Muscle layer of duodenum (tissue), 2 donors: Measurements from ENCODE around the gene KIF26B.

Experiments
- H3K27ac ChIP-seq: one replicate; pipeline ENCODE4 v1.7.0; 2013; ENCODE audit warnings: mild to moderate bottlenecking, low read length
- H3K27me3 ChIP-seq: one replicate; pipeline ENCODE4 v1.7.0; 2013; ENCODE audit warnings: low read depth, mild to moderate bottlenecking, control low read depth, low read length
- H3K36me3 ChIP-seq, 2 donors: one replicate each; pipeline ENCODE4 v1.7.0; 2013; ENCODE audit warnings: low read length in 2 of 2, control low read depth in 1 of 2, mild to moderate bottlenecking in 1 of 2; ENCODE audit not compliant: insufficient read depth in 2 of 2, control insufficient read depth in 1 of 2
- H3K4me1 ChIP-seq, 2 donors: one replicate each; pipeline ENCODE4 v1.7.0; 2013; ENCODE audit warnings: low read length in 2 of 2, mild to moderate bottlenecking in 2 of 2, control low read depth in 1 of 2, moderate library complexity in 1 of 2; ENCODE audit not compliant: insufficient read depth in 2 of 2, control insufficient read depth in 1 of 2
- H3K4me3 ChIP-seq, 2 donors: one replicate each; pipeline ENCODE4 v1.7.0; 2013; ENCODE audit warnings: low read length in 2 of 2, low read depth in 1 of 2, mild to moderate bottlenecking in 1 of 2
- H3K9me3 ChIP-seq, 2 donors: one replicate each; pipeline ENCODE4 v1.7.0; 2013; ENCODE audit warnings: low read length in 2 of 2, control low read depth in 1 of 2, mild to moderate bottlenecking in 1 of 2; ENCODE audit not compliant: control insufficient read depth in 1 of 2
- donor health status: healthy.

Gene KIF26B

DNA sequence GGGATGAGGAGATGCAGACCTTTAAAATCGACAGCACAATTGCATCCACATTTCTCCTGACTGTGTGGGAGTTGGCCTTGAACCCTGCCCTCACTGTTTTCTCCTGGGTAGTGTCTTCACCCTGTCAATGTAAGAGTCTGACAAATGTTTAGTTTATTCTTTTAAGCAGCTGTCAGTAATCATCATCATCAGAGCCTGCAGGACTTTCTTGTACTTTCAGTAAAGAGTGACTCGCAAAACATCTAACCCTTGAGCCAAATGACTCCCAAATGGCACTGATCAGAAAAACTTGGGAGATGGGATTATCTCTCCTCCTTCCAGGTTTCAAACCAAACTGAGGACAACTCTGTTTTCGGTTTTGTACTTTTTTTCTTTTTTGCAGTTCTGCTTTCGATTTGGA lies 460.2 kb downstream of the KIF26B start:
- Histone ChIP-seq H3K36me3 (no peaks in the 10 kb centered on the region), H3K27ac (no peak overlapping the region), H3K4me3 (no peak overlapping the region), H3K9me3 (no peaks in the 10 kb centered on the region), H3K27me3 (peaks cover 1% of the 10 kb centered on the region), H3K4me1 (no peaks in the 10 kb centered on the region)

DNA sequence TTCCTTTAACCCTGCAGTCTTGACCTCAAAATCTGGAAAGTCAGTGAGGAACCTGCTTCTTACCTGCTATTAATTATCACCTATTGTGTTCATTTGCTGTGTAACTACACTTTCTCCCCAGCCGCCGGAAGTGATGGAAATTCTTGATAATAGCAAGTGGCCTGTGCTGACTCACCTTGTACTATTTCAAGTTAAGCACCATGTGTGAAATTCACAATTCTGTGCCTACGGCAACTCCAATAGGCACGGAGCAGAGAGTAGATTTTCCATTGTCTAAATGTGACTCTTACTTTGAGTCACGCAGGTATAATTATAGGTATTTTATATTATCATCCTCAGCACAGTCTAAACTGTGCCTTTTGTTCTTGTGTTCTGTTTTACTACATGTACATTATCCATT lies 466.8 kb downstream of the KIF26B start:
- H3K9me3 ChIP-seq = no peaks in the 10 kb centered on the region
- no peak overlapping the region for H3K4me3 ChIP-seq
- H3K27me3 ChIP-seq = no peaks in the 10 kb centered on the region
- H3K27ac ChIP-seq = no peak overlapping the region
- H3K36me3 ChIP-seq = no peaks in the 10 kb centered on the region
- H3K4me1 ChIP-seq = no peaks in the 10 kb centered on the region

DNA sequence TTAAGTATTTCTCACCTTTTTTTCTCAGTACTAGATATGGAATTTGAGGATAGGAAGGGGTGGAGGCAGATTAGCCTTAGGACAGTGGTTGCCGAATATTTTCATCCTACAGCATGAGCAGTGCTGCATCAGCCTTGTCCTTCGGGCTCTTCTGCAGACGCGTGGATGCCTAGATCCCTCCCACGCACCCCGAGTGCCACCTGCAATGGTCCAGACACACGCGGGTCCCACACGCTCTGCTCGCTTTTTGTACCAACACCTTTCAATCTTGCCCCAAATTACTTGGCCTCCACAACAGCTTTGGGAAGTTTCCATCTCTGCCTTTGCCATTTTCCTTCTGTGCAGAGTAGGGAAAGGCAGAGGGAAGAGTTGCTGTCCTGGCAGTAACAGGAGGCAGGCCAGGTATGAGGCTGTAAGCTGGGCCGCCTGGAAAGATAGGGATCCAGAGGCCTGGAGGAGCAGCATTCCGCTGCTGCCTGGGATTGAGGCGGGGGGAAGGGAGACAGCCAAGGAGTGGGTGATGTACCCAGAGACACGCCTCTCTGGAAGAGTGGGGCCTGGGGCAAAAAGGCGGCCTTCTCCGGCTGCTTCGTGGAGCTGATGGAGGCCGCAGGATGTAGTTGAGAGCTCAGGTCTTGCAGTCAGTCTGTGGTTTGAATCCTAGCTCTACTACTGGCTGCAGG lies 467.7 kb downstream of the KIF26B start:
- Histone ChIP-seq H3K27ac (no peak overlapping the region), H3K4me1 (no peaks in the 10 kb centered on the region), H3K36me3 (no peaks in the 10 kb centered on the region), H3K9me3 (no peaks in the 10 kb centered on the region), H3K27me3 (no peaks in the 10 kb centered on the region), H3K4me3 (no peak overlapping the region)

DNA sequence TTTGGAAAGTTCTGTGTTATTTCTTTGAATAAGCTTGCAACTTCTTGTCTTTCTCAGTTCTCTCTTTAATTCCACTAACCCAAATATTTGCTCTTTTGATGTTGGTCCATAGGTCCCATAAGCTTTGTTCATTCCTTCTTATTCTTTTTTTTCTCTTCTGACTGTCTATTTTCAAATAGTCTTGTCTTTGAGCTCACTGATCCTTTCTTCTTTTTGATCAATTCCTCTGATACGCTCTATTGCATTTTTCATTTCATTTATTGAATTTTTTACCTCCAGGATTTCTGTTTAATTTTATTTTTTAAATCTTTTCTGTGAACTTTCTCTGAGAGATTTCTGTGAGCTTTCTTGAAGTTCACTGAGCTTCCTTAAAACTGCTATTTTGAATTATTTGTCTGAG lies 486.6 kb downstream of the KIF26B start:
- H3K27ac ChIP-seq = no peak overlapping the region
- H3K4me3 ChIP-seq = no peak overlapping the region
- no peaks in the 10 kb centered on the region for H3K4me1 ChIP-seq
- H3K27me3 ChIP-seq = no peaks in the 10 kb centered on the region
- peaks cover 9 to 20% of the 10 kb centered on the region in 2 donors for H3K9me3 ChIP-seq
- no peaks in the 10 kb centered on the region for H3K36me3 ChIP-seq

DNA sequence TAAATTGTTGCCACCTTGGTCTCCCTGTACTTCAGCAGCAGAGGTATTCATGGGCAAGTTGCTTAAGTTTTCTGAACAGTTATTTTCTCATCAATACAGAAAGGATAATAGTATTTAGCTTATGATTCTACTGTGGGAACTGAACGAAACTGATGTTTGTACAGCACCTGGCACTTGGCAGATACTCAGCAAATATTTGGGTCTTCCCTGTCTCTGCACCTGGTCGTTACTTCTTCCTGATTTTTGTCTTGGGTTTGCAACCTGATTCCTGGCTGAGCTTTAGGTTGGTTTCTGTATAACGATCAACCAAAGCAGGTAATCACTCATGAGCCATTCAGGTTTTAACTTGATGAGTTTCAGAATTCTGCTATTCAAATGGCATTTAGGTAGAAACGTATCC lies 490.6 kb downstream of the KIF26B start:
- Histone ChIP-seq H3K27ac (no peak overlapping the region), H3K36me3 (no peaks in the 10 kb centered on the region), H3K27me3 (no peaks in the 10 kb centered on the region), H3K9me3 (peaks cover 9 to 17% of the 10 kb centered on the region in 2 donors), H3K4me3 (no peak overlapping the region), H3K4me1 (no peaks in the 10 kb centered on the region)

DNA sequence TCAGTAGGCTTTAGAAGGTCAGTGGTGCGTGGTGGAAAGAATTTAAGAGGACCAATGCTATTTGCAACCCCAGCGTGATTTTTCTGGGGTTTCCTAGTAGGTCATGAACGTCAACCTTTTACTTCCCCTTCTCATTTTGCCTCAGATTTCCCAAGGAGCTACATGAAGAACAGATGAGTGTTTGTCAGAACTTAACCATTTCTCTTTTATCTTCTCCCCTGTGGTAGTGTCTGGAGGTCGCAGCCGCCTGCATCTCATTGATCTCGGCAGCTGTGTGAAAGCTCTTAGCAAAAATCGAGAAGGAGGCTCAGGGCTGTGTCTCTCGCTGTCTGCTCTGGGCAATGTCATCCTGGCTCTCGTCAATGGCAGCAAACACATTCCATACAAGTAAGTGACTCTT lies 491.1 kb downstream of the KIF26B start:
- Histone ChIP-seq H3K4me3 (no peak overlapping the region), H3K9me3 (peaks cover 9 to 15% of the 10 kb centered on the region in 2 donors), H3K36me3 (no peaks in the 10 kb centered on the region), H3K27ac (no peak overlapping the region), H3K27me3 (no peaks in the 10 kb centered on the region), H3K4me1 (no peaks in the 10 kb centered on the region)

DNA sequence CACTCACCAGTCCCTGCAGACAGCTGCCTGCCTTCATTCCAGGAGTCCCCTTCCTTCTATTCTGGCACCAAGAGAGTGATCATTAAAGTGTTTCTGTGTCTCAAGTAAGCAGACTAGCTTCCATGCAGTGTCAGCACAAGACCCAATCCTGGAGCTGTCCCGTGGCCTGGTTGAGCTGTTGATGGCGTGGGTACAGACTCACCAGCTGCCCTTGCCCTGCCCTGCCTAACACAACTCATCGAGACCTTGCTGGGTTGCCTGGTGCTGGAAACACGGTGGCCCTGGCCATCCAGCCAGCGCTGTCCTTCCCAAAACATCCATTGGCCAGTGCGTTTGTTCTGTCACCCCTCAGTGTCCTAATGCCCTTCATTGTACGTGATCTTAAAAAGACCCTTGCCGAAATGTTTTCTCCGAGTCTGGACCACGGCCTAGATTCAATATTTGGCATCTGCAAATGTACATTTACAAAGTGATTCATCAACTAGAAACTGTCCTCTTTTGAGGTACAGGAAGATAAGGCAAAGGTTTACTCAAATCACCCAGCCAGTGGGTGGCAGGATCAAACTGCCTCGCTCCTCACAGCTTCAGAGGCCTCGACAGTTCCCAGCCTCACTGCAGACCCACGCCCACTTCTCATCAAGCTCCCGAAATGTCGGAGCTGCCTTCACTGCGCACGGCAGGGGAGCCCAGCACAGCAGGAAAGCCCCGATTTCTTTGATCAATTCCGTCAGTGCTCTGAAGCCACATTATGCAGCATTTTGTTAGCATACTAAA lies 494.2 kb downstream of the KIF26B start:
- no peak overlapping the region for H3K27ac ChIP-seq
- H3K36me3 ChIP-seq = no peaks in the 10 kb centered on the region
- H3K27me3 ChIP-seq = no peaks in the 10 kb centered on the region
- no peaks in the 10 kb centered on the region for H3K9me3 ChIP-seq
- H3K4me1 ChIP-seq = no peaks in the 10 kb centered on the region
- H3K4me3 ChIP-seq = no peak overlapping the region

DNA sequence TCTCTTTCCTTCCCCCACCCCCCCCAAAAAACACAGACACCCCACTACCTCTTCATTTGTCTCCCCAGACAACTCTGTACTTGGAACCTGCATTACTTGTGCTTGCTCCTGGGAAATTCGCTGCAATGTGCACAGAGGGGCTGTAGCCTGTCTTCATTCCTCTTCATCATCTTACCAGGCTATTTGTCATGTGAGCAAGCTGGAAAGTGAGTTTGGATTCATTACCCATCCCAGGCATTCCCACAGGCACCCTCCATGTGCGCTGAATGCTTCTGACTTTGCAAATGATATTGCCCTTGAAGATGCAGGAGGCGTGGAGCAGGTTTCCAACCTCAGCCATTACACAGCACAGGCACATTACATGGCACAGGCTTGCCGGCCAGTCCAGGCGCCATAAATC lies 494.9 kb downstream of the KIF26B start:
- no peaks in the 10 kb centered on the region for H3K27me3 ChIP-seq
- H3K4me1 ChIP-seq = no peaks in the 10 kb centered on the region
- no peak overlapping the region for H3K27ac ChIP-seq
- no peaks in the 10 kb centered on the region for H3K9me3 ChIP-seq
- no peak overlapping the region for H3K4me3 ChIP-seq
- no peaks in the 10 kb centered on the region for H3K36me3 ChIP-seq

DNA sequence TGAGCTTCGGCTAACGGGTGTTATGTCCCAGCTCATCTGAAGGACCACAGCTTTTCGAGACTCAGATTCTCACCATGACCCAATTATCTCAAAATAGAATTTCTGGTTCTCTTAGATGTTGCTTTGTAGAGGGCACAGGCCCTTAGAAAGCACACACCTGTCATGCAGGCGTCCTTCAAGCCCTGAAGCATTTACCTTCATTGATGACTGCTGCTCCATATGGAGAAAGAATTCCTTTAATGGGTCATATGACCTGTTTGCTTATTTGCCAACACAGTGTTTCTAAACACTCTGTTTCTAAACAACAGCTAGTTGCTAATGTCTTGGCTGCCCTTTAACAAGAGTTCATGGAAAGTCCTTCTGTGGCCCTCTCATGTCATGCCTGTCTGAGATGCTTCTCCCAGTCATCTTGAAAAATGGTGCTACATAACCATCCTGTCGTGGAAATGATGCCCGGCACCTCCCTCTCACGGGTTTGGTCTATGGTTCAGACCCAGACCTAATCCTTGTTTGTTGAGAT lies 495.7 kb downstream of the KIF26B start:
- Histone ChIP-seq H3K27me3 (no peaks in the 10 kb centered on the region), H3K27ac (no peak overlapping the region), H3K4me3 (no peak overlapping the region), H3K4me1 (no peaks in the 10 kb centered on the region), H3K36me3 (no peaks in the 10 kb centered on the region), H3K9me3 (no peaks in the 10 kb centered on the region)

DNA sequence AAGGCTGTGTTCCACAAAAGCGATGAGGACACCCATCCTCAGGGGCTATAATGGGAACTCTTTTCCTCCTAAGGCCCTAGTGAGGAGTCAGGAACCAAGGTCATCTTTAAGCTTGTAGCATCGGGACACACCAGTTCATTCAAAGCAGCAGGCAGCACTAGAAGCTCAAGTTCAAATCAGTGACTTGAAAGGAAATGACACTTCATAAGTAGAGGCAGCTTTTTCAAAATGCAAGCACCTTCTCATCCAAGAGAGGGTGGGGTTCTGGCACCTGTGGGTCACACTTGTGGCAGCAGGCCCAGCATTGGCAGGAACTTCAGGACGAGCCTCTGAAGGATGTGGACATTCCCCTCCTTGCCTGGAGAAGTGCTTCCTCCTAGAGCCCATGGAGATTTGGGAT lies 496.3 kb downstream of the KIF26B start:
- H3K4me3 ChIP-seq = no peak overlapping the region
- no peaks in the 10 kb centered on the region for H3K4me1 ChIP-seq
- no peaks in the 10 kb centered on the region for H3K36me3 ChIP-seq
- no peaks in the 10 kb centered on the region for H3K9me3 ChIP-seq
- H3K27me3 ChIP-seq = no peaks in the 10 kb centered on the region
- no peak overlapping the region for H3K27ac ChIP-seq

DNA sequence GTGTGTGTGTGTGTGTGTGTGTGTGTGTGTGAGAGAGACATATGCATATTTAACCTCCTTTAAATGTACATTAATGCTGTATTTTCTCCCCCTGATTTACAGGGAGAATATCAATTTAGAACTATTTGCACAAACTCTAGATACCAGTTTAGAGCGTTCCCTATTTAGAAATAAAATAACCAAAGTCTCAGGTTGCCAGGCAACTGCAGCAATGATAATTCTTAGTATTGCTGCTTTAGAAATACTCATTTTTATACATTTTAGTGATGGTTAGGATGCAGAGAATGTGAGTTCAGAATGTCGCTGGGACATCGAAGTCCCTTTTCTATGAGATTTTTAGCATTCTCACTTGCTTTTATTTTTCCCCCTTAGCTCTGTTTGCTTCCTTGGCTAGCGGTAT lies 497.3 kb downstream of the KIF26B start:
- Histone ChIP-seq H3K4me1 (no peaks in the 10 kb centered on the region), H3K27ac (no peak overlapping the region), H3K27me3 (no peaks in the 10 kb centered on the region), H3K4me3 (no peak overlapping the region), H3K36me3 (no peaks in the 10 kb centered on the region), H3K9me3 (no peaks in the 10 kb centered on the region)
